GM12878 (cell line): Measurements from ENCODE around the gene TDRD7. TPM values are rescaled to one million over a fixed set of nuclear protein-coding genes. Genes with fewer than 3 reads are reported as not detected.

ENCODE experiments used
- ATAC-seq: fragments of 200-7000 bp; cut with Tn5 transposase; 3 replicates; pipeline ENCODE4 v1.9.1; 2020; ENCODE audit warnings: mild to moderate bottlenecking, moderate library complexity
- BruUV-seq: library from RNA; stranded (reverse); fragments of 400-500 nt; replicated peaks from 2 replicates; lab custom pipeline; 2021; lab: Mats Ljungman, UMichigan
- CTCF ChIA-PET: fragments of 300-600 bp; sonication (Branson Sonifier 250); formaldehyde crosslinking; extraction: SDS; loops from one replicate; lab custom pipeline; 2021; ENCODE audit warnings: inconsistent platforms; lab: Yijun Ruan, JAX
- POLR2A ChIA-PET: fragments of 350-600 bp; formaldehyde crosslinking; extraction: SDS; loops from one replicate; lab custom pipeline; 2021; ENCODE audit warnings: inconsistent platforms; lab: Charles Lee
- RAD21 ChIA-PET: fragments of 300-600 bp; sonication (Branson Sonifier 250); formaldehyde crosslinking; loops from one replicate; lab custom pipeline; 2023; ENCODE audit warnings: antibody characterized with exemption; ENCODE audit not compliant: unreplicated experiment; lab: Charles Lee
- SMC1A ChIA-PET: fragments of 300-600 bp; sonication (Branson Sonifier 250); formaldehyde crosslinking; loops from one replicate; lab custom pipeline; 2023; ENCODE audit not compliant: unreplicated experiment, uncharacterized antibody; lab: Charles Lee
- DNase-seq: peaks from one replicate; pipeline ENCODE4 v3.0.0-alpha.2; 2011; ENCODE audit warnings: low read depth, low spot score
- FAIRE-seq: peaks from 3 replicates; lab custom pipeline; 2011; peaks lifted over from hg19 to GRCh38; lab: Jason Lieb, UNC
- H2AFZ ChIP-seq: 2 replicates; pipeline ENCODE4 v1.6.0; 2011; ENCODE audit warnings: low read depth, low read length, control low read depth; ENCODE audit not compliant: control insufficient read depth
- H3K27ac ChIP-seq: 2 replicates; pipeline ENCODE4 v1.5.1; 2011; ENCODE audit warnings: control low read depth; ENCODE audit not compliant: control insufficient read depth, insufficient read depth
- H3K27me3 ChIP-seq, 2 experiments: replicated peaks in 1 of 2; 2 replicates each; pipeline versions ENCODE4 v1.6.0 to v1.6.1; 2011; ENCODE audit warnings: low read length in 1 of 2; ENCODE audit not compliant: control insufficient read depth in 2 of 2, insufficient read depth in 2 of 2
- H3K36me3 ChIP-seq, 2 experiments: 2 replicates each; pipeline ENCODE4 v1.5.1; 2011; ENCODE audit warnings: low read length in 1 of 2; ENCODE audit not compliant: control insufficient read depth in 2 of 2, insufficient read depth in 2 of 2
- H3K4me1 ChIP-seq: 2 replicates; pipeline ENCODE4 v1.6.1; 2011; ENCODE audit warnings: mild to moderate bottlenecking, low read length, moderate library complexity, mixed read lengths; ENCODE audit not compliant: control insufficient read depth, insufficient read depth
- H3K4me2 ChIP-seq: 2 replicates; pipeline ENCODE4 v1.6.0; 2011; ENCODE audit warnings: control low read depth; ENCODE audit not compliant: control insufficient read depth, insufficient read depth
- H3K4me3 ChIP-seq: fragments of 200-600 bp; sonication (generic); 2 replicates; pipeline ENCODE4 v1.5.1; 2016
- H3K79me2 ChIP-seq: 2 replicates; pipeline ENCODE4 v1.6.0; 2011; ENCODE audit warnings: low read length; ENCODE audit not compliant: control insufficient read depth, insufficient read depth
- H3K9ac ChIP-seq: 2 replicates; pipeline ENCODE4 v1.8.0; 2011; ENCODE audit warnings: low read length, control low read depth, mixed read lengths; ENCODE audit not compliant: control insufficient read depth, insufficient read depth
- H3K9me3 ChIP-seq: replicated peaks from 3 replicates; pipeline ENCODE4 v1.5.1; 2011; ENCODE audit warnings: mild to moderate bottlenecking, low read length; ENCODE audit not compliant: control insufficient read depth, insufficient read depth
- H4K20me1 ChIP-seq: 2 replicates; pipeline ENCODE4 v1.6.0; 2011; ENCODE audit not compliant: control insufficient read depth, insufficient read depth
- CTCF ChIP-seq, 3 experiments: IDR thresholded peaks in 2 of 3; conservative IDR thresholded peaks in 1 of 3; 2 replicates each; pipeline ENCODE4 v1.5.1; 2011; ENCODE audit warnings: low read depth in 3 of 3, low read length in 3 of 3, mild to moderate bottlenecking in 3 of 3, control low read depth in 2 of 3, moderate library complexity in 2 of 3, inconsistent platforms in 1 of 3, mixed read lengths in 1 of 3; ENCODE audit not compliant: control insufficient read depth in 2 of 3, insufficient read depth in 1 of 3; ENCODE audit errors: extremely low read depth in 1 of 3
- KAT2A ChIP-seq: conservative IDR thresholded peaks from 2 replicates; pipeline ENCODE4 v1.6.1; 2011; ENCODE audit warnings: low read depth, low read length; ENCODE audit not compliant: control insufficient read depth
- RELB ChIP-seq: fragments of 450-650 bp; IDR thresholded peaks from 2 replicates; pipeline ENCODE4 v1.6.1; 2017; ENCODE audit warnings: low read depth, mild to moderate bottlenecking, moderate library complexity
- TCF3 ChIP-seq: IDR thresholded peaks from 2 replicates; pipeline ENCODE4 v1.6.1; 2012; ENCODE audit warnings: low read depth, mild to moderate bottlenecking, low read length, borderline replicate concordance; ENCODE audit not compliant: insufficient read depth
- USF1 ChIP-seq: IDR thresholded peaks from 2 replicates; pipeline ENCODE4 v1.6.1; 2011; ENCODE audit warnings: borderline replicate concordance, low read depth, mild to moderate bottlenecking, moderate library complexity, mixed read lengths, low read length; ENCODE audit not compliant: insufficient read depth; ENCODE audit errors: extremely low read length
- WGBS: methylation state at CpG from one replicate; pipeline ENCODE4 v1.1.6; 2016; ENCODE audit warnings: low lambda C conversion rate; ENCODE audit not compliant: insufficient replicate concordance, insufficient coverage; ENCODE audit errors: missing lambda C conversion rate; 5-methylcytosine and 5-hydroxymethylcytosine counted together
- in situ Hi-C: fragments of 300-500 bp; cut with MboI; formaldehyde crosslinking; loops from 9 replicates; pipeline ENCODE4 v1.14.3; 2018; ENCODE audit warnings: mixed read lengths
- intact Hi-C: fragments of 100-400 bp; cut with micrococcal nuclease; formaldehyde crosslinking; loops from one replicate; pipeline ENCODE4 v1.14.2; 2022; ENCODE audit not compliant: unreplicated experiment
- polyA plus RNA-seq, 11 experiments: library from polyadenylated mRNA; depleted of rRNA in 4 of 11; unstranded in 6 of 11; stranded (reverse) in 5 of 11; fragments of >200 nt; fragmentation: Nextera tagmentation in 4 of 11; fragmentation: Illumina TruSeq in 1 of 11; extraction: Ambion mirVana in 4 of 11; extraction: Trizol in 1 of 11; gene quantifications; 1 replicate in 1 of 11; 2 replicates in 10 of 11; pipeline versions ENCODE4 v1.2.1 to v1.2.3, GENCODE V29; 2011 to 2016; ENCODE audit warnings: inconsistent platforms in 2 of 11, missing spikeins in 2 of 11, low read depth in 1 of 11
- total RNA-seq, 4 experiments: library from RNA; depleted of rRNA in 3 of 4; stranded (reverse); fragments of >200 nt in 3 of 4; fragmentation: Illumina TruSeq in 1 of 4; extraction: Trizol in 1 of 4; gene quantifications; 2 replicates each; pipeline versions ENCODE4 v1.2.1 to v1.2.3, GENCODE V29; 2013 to 2021

The TDRD7 gene
- total and polyA plus RNA-seq, 10 of the 15 experiments (the other 5 are each of a cell fraction or from before 2014, with no cell fraction given): 5.7 to 26.4 (median 16.2) TPM

GRCh38 chr9:97528529-97529230 is 116.8 kb downstream of the TDRD7 start:
- DNase-seq: no peak
- CTCF ChIA-PET: interaction anchor here (0.6 to 3.1 kb wide), 10 partner anchors 10 to 88 kb away, joined by 3 to 21 read pairs (median 4); no protein-coding TSS in a partner anchor
- Histone ChIP-seq H3K4me3 (no peak overlapping the region), H3K36me3 (peaks cover 3 to 12% of the 10 kb centered on the region in 2 experiments), H4K20me1 (no peaks in the 10 kb centered on the region), H3K4me1 (peaks cover 29% of the 10 kb centered on the region), H3K9ac (peak overlapping the region; percentile 54), H3K27me3 (no peaks in the 10 kb centered on the region)
- no TSS peak for BruUV-seq
- RAD21 ChIA-PET: interaction anchor here (0.7 to 2.8 kb wide), 5 partner anchors 18 to 70 kb away, joined by 3 to 29 read pairs (median 14); partner anchors contain the start of gene TMOD1
- intact Hi-C loops: loop anchor here (1.0 to 2.0 kb wide), 3 partner anchors 17 to 70 kb away; no protein-coding TSS in a partner anchor
- 62% methylated on average over 8 of the region's 8 CpGs for WGBS
- TF ChIP-seq CTCF (IDR thresholded peaks at IDR 0.05 in 2 of 3, conservative IDR thresholded peaks at IDR 0.05 in 1 of 3; ENCODE audit: control insufficient read depth in 2 of 3, extremely low read depth in 1 of 3, insufficient read depth in 1 of 3, low read depth in 3 of 3, low read length in 3 of 3) (peak in 2 of 3 experiments; percentile 6 to 15; a peak in 1 of 6 replicates), RELB (0 out of 2 replicates have a peak, but pooled peaks have one; percentile 17), USF1 (no peak), KAT2A (no peak), TCF3 (no peak)
- TF ChIP-seq, all 136 proteins: peak for 2
- H3K27ac ChIP-seq: peak overlapping the region; percentile 64
- H2AFZ ChIP-seq: peak overlapping the region; percentile 48
- POLR2A ChIA-PET: interaction anchor here (0.7 to 1.5 kb wide), 10 partner anchors 10 to 285 kb away, joined by 3 to 7 read pairs (median 5); no protein-coding TSS in a partner anchor
- H3K4me2 ChIP-seq: peak overlapping the region; percentile 81
- FAIRE-seq (peak; percentile 76), ATAC-seq (peak; percentile 67)
- no peaks in the 10 kb centered on the region for H3K79me2 ChIP-seq
- in situ Hi-C loops: no loop called here
- peaks cover 1% of the 10 kb centered on the region; the same call in 1 of the 3 replicates for H3K9me3 ChIP-seq
- SMC1A ChIA-PET: interaction anchor here (0.8 to 5.2 kb wide), 16 partner anchors 11 to 70 kb away, joined by 3 to 33 read pairs (median 6); partner anchors contain the start of gene TMOD1
